SIG-M5 treated with dmso at 0.1 percent for 504 hours (cell line): ENCODE results near the gene CNTNAP3.
"Not testable (repeated sequence)": the region's sequence is repeated elsewhere in the genome, so short reads cannot be mapped to it uniquely, and the experiment has no call there.

ENCODE experiments used
- DNase-seq: peaks from one replicate; lab custom pipeline; 2025; ENCODE audit not compliant: unreplicated experiment; lab: John Stamatoyannopoulos, UW

The CNTNAP3 gene

DNA sequence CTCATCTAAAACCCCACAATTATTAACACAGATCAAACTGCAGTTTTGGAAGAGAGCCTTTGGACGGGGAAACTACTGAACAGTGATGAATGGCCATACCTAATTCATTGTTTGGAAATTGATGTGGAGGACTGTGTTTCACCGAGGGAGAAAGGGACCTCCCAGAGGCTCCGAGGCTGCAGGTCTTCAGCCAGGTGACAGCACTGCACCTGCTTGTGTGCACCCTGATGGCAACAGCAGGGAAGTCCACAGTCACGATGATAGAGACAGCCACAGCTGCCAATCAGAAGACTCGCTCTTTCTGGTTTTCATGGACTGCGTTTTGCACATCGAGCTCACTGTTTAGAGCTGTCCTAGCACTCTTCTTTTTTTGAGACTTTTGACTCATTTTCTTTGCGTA is 214.4 kb downstream of the CNTNAP3 start:
- DNase-seq: not testable (repeated sequence)

DNA sequence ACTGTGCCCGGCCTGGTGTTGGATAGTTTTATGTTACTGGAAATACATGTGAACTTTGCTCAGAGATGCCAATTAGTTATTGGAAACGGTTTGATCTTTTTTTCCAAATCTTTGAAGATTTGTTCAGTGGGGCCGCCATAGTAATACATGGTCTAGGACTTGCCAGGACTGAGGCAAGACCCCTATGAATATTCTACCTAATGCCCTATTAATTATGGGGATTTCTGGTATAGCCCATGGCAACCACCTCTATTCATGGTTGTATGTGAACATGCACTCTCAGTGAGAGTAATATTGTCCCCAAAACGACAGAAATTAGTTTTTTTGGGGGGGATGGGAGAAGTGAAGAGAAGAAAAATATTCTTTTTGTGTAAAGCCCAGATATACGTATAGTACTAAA is 220.3 kb downstream of the CNTNAP3 start:
- DNase-seq: not testable (repeated sequence)

DNA sequence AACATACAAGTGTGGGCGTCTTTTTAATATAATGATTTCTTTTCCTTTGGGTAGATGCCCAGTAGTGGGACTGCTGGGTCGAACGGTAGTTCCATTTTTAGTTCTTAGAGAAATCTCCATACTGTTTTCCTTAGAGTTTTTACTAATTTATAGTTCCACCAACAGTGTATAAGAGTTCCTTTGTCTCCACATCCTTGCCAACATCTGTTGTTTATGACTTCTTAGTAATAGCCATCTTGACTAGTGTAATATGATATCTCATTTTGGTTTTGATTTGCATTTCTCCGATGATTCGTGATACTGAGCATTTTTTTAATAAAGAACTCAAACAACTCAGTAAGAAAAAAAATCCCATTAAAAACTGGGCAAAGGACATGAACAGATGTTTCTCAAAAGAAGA is 225.0 kb downstream of the CNTNAP3 start:
- not testable (repeated sequence) for DNase-seq

DNA sequence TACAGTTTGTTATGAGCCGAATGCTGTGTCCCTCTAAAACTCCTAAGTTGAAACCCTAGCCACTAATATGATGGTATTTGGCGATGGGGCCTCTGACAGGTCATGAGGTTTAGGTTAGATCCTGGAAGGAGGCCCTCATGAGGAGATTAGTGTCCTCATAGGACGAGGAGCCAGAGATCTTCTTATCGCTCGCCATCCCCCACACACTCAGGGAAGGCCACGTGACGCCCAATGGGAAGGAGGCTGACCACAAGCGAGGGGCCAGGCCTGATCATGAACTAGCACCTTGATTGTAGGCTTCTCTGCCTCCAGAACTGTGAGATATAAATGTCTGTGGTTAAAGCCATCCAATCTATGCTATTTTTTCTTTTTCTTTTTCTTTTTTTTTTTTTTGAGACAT is 233.5 kb downstream of the CNTNAP3 start:
- DNase-seq: not testable (repeated sequence)

DNA sequence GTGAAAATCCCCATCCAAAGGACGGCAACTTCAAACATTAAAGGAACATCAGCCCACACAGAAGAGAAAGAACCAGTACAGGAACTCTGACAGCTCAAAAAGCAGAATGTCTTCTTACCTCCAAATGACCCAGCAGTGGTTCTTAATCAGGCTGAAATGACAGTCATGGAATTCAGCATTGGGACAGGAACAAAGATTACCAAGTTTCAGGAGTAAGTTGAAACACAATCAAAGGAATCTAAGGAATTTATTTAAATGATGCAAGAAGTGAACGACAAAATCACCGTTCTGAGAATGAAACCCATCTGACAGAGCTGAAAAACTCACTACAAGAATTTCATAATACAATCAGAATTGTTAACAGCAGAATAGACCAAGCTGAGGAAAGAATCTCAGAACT is 241.1 kb downstream of the CNTNAP3 start:
- not testable (repeated sequence) for DNase-seq

DNA sequence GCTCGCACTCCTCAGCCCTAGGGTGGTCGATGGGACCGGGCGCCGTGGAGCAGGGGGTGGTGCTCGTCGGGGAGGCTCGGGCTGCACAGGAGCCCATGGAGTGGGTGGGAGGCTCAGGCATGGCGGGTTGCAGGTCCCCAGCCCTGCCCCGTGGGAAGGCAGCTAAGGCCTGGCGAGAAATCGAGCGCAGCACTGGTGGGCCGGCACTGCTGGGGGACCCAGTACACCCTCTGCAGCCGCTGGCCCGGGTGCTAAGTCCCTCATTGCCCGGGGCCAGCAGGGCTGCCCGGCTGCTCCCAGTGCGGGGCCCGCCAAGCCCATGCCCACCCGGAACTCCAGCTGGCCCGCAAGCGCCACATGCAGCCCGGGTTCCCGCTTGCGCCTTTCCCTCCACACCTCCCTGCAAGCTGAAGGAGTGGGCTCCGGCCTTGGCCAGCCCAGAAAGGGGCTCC is 245.6 kb downstream of the CNTNAP3 start:
- not testable (repeated sequence) for DNase-seq

DNA sequence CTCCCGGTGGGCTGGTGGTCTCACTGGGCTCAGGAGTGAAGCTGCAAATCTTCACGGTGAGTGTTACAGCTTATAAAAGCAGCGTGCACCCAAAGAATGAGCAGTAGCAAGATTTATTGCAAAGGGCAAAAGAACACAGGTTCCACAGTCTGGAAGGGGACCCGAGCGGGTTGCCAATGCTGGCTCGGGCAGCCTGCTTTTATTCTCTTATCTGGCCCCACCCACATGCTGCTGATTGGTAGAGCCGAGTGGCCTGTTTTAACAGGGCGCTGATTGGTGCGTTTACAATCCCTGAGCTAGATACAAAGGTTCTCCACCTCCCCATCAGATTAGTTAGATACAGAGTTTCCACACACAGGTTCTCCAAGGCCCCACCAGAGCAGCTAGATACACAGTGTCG is 246.2 kb downstream of the CNTNAP3 start:
- not testable (repeated sequence) for DNase-seq

DNA sequence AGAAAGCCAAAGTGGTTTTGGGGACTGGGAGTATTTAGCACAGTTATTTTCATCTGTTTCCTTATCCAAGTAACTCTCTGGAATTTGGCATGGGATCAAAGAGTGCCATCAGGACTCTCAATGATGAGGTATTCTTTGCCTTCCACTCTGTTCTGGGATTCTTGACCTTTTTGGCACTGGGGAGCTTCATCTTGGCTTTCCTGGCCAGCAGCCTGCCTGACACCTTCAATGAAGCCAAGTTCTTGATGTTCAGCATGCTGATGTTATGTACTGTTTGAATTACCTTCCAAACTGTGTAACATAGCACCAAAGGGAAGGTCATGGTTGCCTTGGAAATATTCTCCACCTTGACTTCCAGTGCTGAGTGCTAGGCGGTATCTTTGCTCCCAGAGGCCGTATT is 248.8 kb downstream of the CNTNAP3 start:
- not testable (repeated sequence) for DNase-seq

DNA sequence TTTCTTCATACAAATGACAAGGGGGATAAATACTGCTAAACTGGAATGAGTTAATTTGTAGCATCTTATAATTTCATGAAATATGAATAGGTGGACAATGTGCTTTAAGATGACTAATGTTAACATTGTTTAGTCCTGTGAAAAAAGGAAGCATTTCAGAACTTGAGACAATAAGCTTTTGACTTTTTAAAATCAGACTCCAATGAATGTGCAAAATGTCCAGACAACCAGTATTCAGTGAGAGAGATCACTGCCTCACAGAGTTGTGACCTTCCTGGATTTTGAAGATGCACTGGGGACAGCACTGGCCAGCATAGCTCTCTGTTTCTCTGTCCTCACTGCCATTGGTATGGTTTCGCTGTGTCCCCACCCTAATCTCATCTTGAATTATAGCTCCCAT is 249.7 kb downstream of the CNTNAP3 start:
- not testable (repeated sequence) for DNase-seq

DNA sequence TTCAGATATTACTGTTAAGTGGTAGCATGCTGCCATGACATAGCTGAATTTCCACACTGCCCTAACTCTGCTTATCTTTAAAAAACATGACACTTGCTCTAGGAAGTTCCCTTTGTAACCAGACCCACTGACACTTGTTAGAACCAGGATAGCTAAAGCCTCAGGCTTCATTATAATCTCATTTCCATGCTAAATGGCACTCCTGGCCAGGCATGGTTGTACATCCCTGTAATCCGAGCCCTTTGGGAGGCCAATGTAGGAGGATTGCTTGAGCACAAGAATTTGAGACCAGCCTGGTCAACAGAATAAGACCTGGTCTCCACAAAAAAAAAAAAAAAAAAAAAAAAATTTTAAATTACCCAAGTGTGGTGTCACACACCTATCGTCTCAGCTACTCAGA is 254.1 kb downstream of the CNTNAP3 start:
- not testable (repeated sequence) for DNase-seq

DNA sequence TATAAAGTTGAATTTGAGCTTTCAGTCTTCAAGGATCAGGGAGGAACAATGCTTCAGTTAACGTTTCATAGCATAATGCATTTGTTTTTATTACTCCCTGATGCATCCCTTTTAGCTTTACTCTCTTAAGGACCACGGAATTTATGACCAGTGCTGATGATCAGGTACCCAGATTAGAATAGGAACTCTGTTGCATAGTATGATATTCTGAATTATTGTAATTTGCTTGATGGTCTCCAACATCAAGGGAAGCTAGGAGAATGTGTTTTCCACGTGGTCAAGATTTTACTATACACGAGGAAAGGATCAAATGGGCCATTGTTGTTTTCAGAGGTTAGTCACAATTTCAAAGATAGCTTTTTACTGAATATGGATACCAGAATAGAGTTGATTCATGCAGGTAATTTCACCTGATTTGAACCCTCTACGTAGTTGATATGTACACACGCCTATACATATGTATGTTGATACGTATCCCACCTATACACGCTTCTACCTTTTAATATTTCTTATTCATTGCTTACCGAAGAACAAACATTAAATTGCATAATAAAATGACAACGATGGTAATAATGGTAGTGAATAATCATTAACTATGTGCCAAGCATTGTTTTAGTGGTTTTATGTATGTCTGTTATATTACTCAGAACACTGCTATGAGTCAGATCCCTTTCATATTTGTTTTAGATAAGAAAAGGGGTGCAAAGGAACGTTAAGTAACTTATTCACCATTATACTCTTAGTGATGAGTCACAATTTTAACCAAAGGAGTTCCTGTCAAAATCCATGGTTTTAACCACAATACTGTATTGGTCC is 257.6 kb downstream of the CNTNAP3 start:
- not testable (repeated sequence) for DNase-seq

DNA sequence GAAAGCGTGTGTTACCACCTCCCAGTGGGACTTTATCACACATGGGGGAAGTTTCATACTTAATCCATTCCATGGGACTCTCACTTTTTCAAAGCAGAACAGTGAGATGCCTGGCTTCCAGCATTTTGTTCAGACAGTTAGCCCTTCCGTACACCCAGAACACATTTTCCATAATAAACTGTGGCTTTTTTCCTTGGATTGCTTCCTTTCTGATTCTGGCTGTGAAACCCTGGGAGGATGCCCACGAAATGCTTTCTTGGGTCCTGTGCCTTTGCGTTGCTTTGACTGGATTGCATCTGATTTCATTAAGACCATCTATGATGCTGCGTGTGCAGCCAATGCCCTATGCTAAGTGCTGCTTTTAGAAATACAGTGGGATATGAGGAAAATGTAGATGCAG is 259.1 kb downstream of the CNTNAP3 start:
- DNase-seq: not testable (repeated sequence)

DNA sequence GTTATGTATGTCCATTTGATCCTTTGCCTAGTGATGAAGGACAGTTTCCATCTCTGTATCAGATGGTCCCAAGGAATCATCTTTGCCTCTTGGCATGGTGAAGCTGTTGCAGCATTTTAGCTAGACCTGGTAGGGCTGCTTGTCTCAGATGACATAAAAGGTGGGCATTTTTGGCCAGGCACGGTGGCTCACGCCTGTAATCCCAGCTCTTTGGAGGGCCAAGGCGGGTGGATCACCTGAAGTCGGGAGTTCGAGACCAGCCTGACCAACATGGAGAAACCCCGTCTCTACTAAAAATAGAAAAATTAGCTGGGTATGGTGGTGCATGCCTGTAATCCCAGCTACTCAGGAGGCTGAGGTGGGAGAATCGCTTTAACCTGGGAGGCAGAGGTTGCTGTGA is 259.8 kb downstream of the CNTNAP3 start:
- DNase-seq: not testable (repeated sequence)

DNA sequence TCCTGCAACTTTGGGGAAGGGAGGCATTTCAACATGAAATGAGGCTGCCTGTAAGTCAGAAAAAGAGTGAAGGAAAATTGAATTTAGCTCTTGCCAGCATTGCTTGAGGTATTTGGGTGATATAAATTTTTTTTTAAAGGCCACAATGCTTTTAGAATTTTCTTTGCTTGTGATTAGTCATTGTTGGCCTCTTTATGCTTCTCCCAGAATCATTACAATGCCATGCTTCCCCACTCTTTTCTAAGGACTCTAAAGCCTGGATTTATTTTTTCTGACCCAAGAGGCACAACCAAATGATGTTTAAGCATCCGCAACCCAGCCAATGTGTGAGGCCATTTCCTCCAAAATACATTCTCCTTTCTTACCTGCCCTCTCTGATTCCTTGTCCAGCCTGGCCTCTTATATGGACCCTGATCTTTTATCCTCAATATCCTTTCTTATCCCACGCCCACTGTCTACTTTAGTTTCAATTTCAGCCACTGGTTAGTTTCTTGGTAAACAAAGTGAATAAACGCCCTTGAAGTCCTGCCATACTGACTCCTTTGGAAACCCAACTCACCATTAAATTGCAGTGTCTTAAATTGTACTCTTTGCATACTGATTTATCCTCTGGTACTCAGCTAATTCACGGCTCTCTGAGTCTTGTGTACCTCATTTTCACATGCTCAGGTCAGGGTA is 261.9 kb downstream of the CNTNAP3 start:
- DNase-seq: not testable (repeated sequence)
